ENCODE results near the gene MPND.

DNA sequence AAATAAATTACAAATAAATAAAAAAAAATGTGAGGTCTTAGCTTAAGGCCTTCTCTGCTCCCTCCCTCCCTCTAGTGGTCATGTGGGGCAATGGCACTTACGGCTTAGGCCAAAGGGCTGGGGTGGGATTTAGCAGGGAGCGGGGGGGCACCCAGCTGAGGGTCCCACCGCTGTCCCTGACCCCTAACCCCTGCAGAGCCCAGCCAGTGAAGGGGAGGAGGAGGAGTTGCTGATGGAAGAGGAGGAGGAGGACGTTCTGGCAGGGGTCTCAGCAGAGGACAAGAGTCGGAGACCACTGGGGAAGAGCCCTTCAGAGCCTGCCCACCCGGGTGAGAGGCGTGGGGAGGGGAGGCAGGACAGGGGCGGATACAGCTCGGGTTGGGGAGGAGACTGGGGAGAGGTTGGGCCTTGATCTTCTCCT, 9.3 kb downstream of the MPND start:
- TF ChIP-seq, protein P1, sequence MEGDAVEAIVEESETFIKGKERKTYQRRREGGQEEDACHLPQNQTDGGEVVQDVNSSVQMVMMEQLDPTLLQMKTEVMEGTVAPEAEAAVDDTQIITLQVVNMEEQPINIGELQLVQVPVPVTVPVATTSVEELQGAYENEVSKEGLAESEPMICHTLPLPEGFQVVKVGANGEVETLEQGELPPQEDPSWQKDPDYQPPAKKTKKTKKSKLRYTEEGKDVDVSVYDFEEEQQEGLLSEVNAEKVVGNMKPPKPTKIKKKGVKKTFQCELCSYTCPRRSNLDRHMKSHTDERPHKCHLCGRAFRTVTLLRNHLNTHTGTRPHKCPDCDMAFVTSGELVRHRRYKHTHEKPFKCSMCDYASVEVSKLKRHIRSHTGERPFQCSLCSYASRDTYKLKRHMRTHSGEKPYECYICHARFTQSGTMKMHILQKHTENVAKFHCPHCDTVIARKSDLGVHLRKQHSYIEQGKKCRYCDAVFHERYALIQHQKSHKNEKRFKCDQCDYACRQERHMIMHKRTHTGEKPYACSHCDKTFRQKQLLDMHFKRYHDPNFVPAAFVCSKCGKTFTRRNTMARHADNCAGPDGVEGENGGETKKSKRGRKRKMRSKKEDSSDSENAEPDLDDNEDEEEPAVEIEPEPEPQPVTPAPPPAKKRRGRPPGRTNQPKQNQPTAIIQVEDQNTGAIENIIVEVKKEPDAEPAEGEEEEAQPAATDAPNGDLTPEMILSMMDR (IDR thresholded peaks at IDR 0.05) = peak in 5 of 7 experiments; percentile 46 to 98 (median 55)
- TF ChIP-seq POLR2AphosphoS5 (IDR thresholded peaks at IDR 0.05) = no peak

Data from stomach (tissue), 4 donors.